Kidney (tissue), 22 donors: ENCODE measurements around the gene SHQ1. TPM values are rescaled to one million over a fixed set of nuclear protein-coding genes. Genes with fewer than 3 reads are reported as not detected.

Experiments
- DNase-seq, 5 donors: peaks; one replicate each; pipeline ENCODE4 v3.0.0-alpha.2; 2013 to 2020
- FAIRE-seq: peaks from 2 replicates; lab custom pipeline; 2012; peaks lifted over from hg19 to GRCh38; lab: Jason Lieb, UNC
- H3K27ac ChIP-seq, 2 donors: one replicate each; pipeline ENCODE4 v1.7.0; 2013; ENCODE audit warnings: low read depth in 2 of 2, low read length in 2 of 2, inconsistent platforms in 1 of 2
- H3K27me3 ChIP-seq: one replicate; pipeline ENCODE4 v1.7.1; 2013; ENCODE audit warnings: low read length, inconsistent platforms; ENCODE audit not compliant: control insufficient read depth, insufficient read depth
- H3K36me3 ChIP-seq, 3 donors: one replicate each; pipeline versions ENCODE4 v1.7.0 to v1.7.1; 2013; ENCODE audit warnings: low read length in 3 of 3, control low read depth in 1 of 3, inconsistent platforms in 1 of 3; ENCODE audit not compliant: insufficient read depth in 3 of 3, control insufficient read depth in 2 of 3
- H3K4me1 ChIP-seq, 3 donors: one replicate each; pipeline versions ENCODE4 v1.7.0 to v1.7.1; 2013; ENCODE audit warnings: low read length in 3 of 3, inconsistent platforms in 1 of 3, low read depth in 1 of 3; ENCODE audit not compliant: control insufficient read depth in 2 of 3, insufficient read depth in 2 of 3
- H3K4me3 ChIP-seq, 3 donors: one replicate each; pipeline versions ENCODE4 v1.7.0 to v1.8.1; 2013; ENCODE audit warnings: low read length in 3 of 3, control low read depth in 1 of 3, inconsistent platforms in 1 of 3
- H3K9ac ChIP-seq, 3 donors: one replicate each; pipeline versions ENCODE4 v1.7.0 to v1.7.1; 2013; ENCODE audit warnings: low read length in 3 of 3, control low read depth in 1 of 3, inconsistent platforms in 1 of 3
- H3K9me3 ChIP-seq, 3 donors: one replicate each; pipeline versions ENCODE4 v1.7.0 to v1.7.1; 2013; ENCODE audit warnings: low read length in 3 of 3, control low read depth in 1 of 3, inconsistent platforms in 1 of 3; ENCODE audit not compliant: control insufficient read depth in 2 of 3, insufficient read depth in 1 of 3
- intact Hi-C: fragments of 100-400 bp; cut with DNase I; formaldehyde crosslinking; loops from one replicate; pipeline ENCODE4 v1.11.1; 2022
- long read RNA-seq, 10 donors: library from polyadenylated mRNA in 1 of 10; unstranded in 1 of 10; transcript quantifications; one replicate each; pipeline ENCODE4 v2.0.0 and lab custom pipeline, GENCODE V29; 2021 to 2026
- polyA plus RNA-seq: library from polyadenylated mRNA; stranded (reverse); fragments of 350-450 nt; fragmentation: Illumina TruSeq; extraction: RNeasy Lipid Tissue Mini Kit (QIAGEN cat#74804); gene quantifications from one replicate; pipeline ENCODE4 v1.2.3, GENCODE V29; 2014; ENCODE audit warnings: low read depth, low replicate concordance; ENCODE audit not compliant: insufficient read depth
- total RNA-seq: library from RNA; stranded (reverse); fragmentation: NEBNext Ultra II Directional; extraction: Animal tissue kit (Norgen Biotek cat#: 25700); gene quantifications from one replicate; pipeline ENCODE4 v1.2.1, GENCODE V29; 2021
- TF ChIP-seq, protein P1 (sequence below): IDR thresholded peaks from 3 replicates; pipeline ENCODE4 v1.5.1; 2012; ENCODE audit warnings: mild to moderate bottlenecking, moderate library complexity, borderline replicate concordance; ENCODE audit not compliant: insufficient read depth; ENCODE audit errors: extremely low read depth
- donor health status: control.
- donor health status: control.
- donor health status: control.
- donor health status: control.
- donor health status: control.
- donor health status: DM: yes; HTN: yes; CAD: no.
- donor health status: Normal renal cell carcinoma (clear cell type).

Gene SHQ1
- 23.1 TPM for total RNA-seq
- 8.1 TPM for polyA plus RNA-seq
- long read RNA-seq, donor 1, transcript SHQ1-201 (11 exons, 2,879 nt) = major isoform, 5 of 5 reads
- long read RNA-seq, donor 1, partial matches to known transcripts = 0 of 5 reads
- long read RNA-seq, donor 1, other reads (novel, unspliced or antisense) = 0 of 5 reads
- long read RNA-seq, donor 2, partial matches to known transcripts = 0 of 2 reads
- long read RNA-seq, donor 2, other reads (novel, unspliced or antisense) = 0 of 2 reads
- long read RNA-seq, donor 3, partial matches to known transcripts = 0 of 2 reads
- long read RNA-seq, donor 3, other reads (novel, unspliced or antisense) = 0 of 2 reads
- long read RNA-seq, donor 4, partial matches to known transcripts = 0 of 3 reads
- long read RNA-seq, donor 4, other reads (novel, unspliced or antisense) = 0 of 3 reads
- long read RNA-seq, donor 5 = 0 reads
- long read RNA-seq, donor 6, transcript SHQ1-201 (11 exons, 2,879 nt) = major isoform, 8 of 9 reads
- long read RNA-seq, donor 6, partial matches to known transcripts = 0 of 9 reads
- long read RNA-seq, donor 6, other reads (novel, unspliced or antisense) = 0 of 9 reads
- long read RNA-seq, donor 7, transcript SHQ1-201 (11 exons, 2,879 nt) = major isoform, 20 of 23 reads
- long read RNA-seq, donor 7, partial matches to known transcripts = 0 of 23 reads
- long read RNA-seq, donor 7, other reads (novel, unspliced or antisense) = 3 of 23 reads
- long read RNA-seq, donor 8, partial matches to known transcripts = 0 of 2 reads
- long read RNA-seq, donor 8, other reads (novel, unspliced or antisense) = 0 of 2 reads
- long read RNA-seq, donor 9, partial matches to known transcripts = 0 of 1 reads
- long read RNA-seq, donor 9, other reads (novel, unspliced or antisense) = 0 of 1 reads
- long read RNA-seq, donor 10, partial matches to known transcripts = 0 of 4 reads
- long read RNA-seq, donor 10, other reads (novel, unspliced or antisense) = 0 of 4 reads

DNA sequence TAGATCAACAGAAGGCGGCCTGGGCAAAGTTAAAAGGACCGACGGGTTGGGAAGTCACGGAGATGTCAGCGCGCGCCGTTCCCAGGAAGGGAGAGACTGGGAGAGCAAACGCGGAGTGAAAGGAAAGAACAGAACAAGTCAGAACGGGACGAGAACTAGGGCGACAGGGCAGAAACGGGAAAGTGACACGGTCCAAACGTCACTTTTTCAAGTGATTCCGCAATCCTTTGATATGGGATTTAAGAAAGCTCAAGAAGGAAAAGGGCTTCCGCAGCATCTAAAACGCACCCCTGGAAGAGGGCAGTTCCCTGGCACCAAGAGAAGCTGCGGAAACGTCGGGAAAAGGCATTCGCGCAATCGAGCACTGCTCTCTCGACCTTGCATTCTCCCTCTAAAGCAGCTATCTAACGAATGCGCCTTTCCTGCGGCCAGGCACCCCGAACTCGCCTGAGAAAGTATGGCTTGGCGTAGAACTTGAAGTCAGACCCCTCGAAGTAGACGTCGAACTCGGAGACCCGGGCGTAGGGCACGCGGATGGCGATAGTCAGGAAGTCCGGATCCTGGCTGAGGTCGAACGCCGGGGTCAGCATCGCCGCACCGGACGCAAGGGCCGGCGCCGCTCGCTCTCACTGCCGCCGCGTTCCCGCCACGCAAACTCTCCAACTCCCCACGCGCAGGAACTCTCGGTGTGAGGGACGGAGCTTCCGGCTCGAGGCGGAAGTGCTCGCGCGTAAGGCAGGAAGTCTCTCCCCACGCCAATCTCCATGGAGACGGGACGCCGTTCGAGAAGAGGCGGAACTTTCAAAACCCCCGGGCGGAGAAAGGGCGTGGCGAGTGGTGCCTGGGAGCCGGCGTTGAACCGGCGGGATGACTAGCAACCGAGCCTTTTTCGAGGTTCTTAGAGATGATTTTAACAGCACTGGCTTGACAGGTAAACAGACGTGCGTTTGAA, at the start of gene SHQ1:
Gene SHQ1, minus strand, starts transcription at position 695 of the 952 bp plus-strand sequence. Its CDS starts 105 bp downstream, at position 590.
- Histone ChIP-seq H3K27ac (peak within 1 kb of the TSS; percentile 29 to 83), H3K27me3 (no peaks in the 10 kb centered on the region), H3K36me3 (no peaks in the 10 kb centered on the region), H3K4me1 (peaks cover 3 to 16% (median 4%) of the 10 kb centered on the region in 3 donors), H3K4me3 (peak within 1 kb of the TSS; percentile 96 to 100 (median 97)), H3K9me3 (no peaks in the 10 kb centered on the region), H3K9ac (peak within 1 kb of the TSS; percentile 65 to 91 (median 85))
- DNase-seq (peak; percentile 94 to 99 (median 97)), FAIRE-seq (peak; percentile 84)
- intact Hi-C loops = no loop called here
- TF ChIP-seq, protein P1, sequence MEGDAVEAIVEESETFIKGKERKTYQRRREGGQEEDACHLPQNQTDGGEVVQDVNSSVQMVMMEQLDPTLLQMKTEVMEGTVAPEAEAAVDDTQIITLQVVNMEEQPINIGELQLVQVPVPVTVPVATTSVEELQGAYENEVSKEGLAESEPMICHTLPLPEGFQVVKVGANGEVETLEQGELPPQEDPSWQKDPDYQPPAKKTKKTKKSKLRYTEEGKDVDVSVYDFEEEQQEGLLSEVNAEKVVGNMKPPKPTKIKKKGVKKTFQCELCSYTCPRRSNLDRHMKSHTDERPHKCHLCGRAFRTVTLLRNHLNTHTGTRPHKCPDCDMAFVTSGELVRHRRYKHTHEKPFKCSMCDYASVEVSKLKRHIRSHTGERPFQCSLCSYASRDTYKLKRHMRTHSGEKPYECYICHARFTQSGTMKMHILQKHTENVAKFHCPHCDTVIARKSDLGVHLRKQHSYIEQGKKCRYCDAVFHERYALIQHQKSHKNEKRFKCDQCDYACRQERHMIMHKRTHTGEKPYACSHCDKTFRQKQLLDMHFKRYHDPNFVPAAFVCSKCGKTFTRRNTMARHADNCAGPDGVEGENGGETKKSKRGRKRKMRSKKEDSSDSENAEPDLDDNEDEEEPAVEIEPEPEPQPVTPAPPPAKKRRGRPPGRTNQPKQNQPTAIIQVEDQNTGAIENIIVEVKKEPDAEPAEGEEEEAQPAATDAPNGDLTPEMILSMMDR = no peak

DNA sequence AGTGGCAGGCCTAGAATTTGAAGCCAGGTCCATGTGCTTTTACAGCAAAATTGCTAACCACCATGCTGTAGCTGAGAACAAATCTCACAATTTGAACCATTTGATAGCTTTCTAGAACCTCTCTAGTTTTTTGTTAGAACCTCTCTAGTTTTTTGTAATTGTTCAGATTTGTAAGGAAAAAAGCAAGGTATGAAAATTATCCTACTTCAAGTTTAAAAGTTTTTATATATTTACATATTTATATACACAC, 49.4 kb upstream of the SHQ1 start:
- intact Hi-C loops = no loop called here
- Histone ChIP-seq H3K4me3 (no peak overlapping the region), H3K4me1 (peaks cover 0 to under 1% (median 0%) of the 10 kb centered on the region in 3 donors), H3K9me3 (no peaks in the 10 kb centered on the region), H3K36me3 (no peaks in the 10 kb centered on the region), H3K27me3 (no peaks in the 10 kb centered on the region), H3K27ac (no peak overlapping the region), H3K9ac (no peak overlapping the region)
- DNase-seq = no peak
- TF ChIP-seq, protein P1 = no peak
- no peak for FAIRE-seq

DNA sequence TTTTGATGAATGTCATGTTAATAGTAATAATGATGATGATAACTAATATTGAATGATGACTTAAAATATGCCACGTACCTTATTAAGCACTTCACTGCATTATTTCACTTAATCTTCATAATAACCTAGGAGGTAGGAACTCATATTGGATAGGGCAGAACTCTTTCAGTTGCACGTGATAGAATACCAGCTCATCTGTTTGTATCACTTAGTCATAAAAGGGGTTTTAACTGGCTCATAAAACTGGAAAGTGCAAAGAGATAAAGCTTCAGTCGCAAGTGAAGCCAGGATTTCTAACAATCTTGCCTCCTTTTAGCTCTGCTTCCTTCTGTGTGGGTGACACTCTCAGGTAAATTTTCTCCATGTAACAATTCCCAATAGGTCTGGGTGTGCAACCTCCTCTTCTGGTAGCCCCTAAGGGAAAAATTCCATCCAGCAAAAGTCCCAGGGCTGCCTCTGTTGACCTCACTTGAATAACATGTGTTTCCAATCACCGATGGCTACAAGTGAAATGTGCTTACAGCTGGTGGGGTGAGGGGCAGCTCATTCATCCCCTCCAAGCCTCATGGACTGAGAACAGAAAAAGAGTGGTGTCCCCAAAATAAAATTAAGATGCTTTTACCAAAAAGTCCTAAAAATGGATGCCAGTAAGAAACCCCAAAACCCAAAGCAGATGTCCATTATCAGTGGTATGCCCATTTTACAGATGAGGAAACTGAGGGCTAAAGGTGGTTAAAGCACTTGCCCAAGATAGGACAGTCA, 48.9 kb upstream of the SHQ1 start:
- TF ChIP-seq, protein P1 = no peak
- Histone ChIP-seq H3K27me3 (no peaks in the 10 kb centered on the region), H3K36me3 (no peaks in the 10 kb centered on the region), H3K27ac (no peak overlapping the region), H3K9ac (no peak overlapping the region), H3K4me3 (no peak overlapping the region), H3K4me1 (peaks cover 0 to 5% (median 1%) of the 10 kb centered on the region in 3 donors), H3K9me3 (no peaks in the 10 kb centered on the region)
- intact Hi-C loops = no loop called here
- DNase-seq (peak in 1 of 5 donors; percentile 52), FAIRE-seq (no peak)
